RWPE2 (cell line): ENCODE results near the gene SLC6A3.

ENCODE experiments used
- ATAC-seq: fragments of 200-7000 bp; cut with Tn5 transposase; 3 replicates; pipeline ENCODE4 v1.9.1; 2021; ENCODE audit warnings: low read depth
- DNase-seq: peaks from one replicate; pipeline ENCODE4 v3.0.0-alpha.2; 2020; ENCODE audit warnings: low spot score
- H3K27ac ChIP-seq: fragments of 450-650 bp; 2 replicates; pipeline ENCODE4 v1.5.1; 2017; ENCODE audit warnings: mild to moderate bottlenecking; ENCODE audit not compliant: poor library complexity, severe bottlenecking
- H3K27me3 ChIP-seq: fragments of 250-450 bp; sonication (Bioruptor Pico); 2 replicates; pipeline ENCODE4 v1.5.1; 2021; ENCODE audit warnings: mild to moderate bottlenecking, moderate library complexity; ENCODE audit not compliant: insufficient read depth, poor library complexity, severe bottlenecking
- H3K36me3 ChIP-seq: fragments of 250-450 bp; sonication (Bioruptor Pico); 2 replicates; pipeline ENCODE4 v1.5.1; 2020; ENCODE audit warnings: low read depth, mild to moderate bottlenecking, moderate library complexity
- H3K4me1 ChIP-seq: fragments of 250-450 bp; sonication (Bioruptor Pico); 2 replicates; pipeline ENCODE4 v1.5.1; 2021; ENCODE audit warnings: mild to moderate bottlenecking, moderate library complexity; ENCODE audit not compliant: insufficient read depth, poor library complexity, severe bottlenecking
- H3K4me3 ChIP-seq: fragments of 250-450 bp; sonication (Bioruptor Pico); 2 replicates; pipeline ENCODE4 v1.5.1; 2021; ENCODE audit warnings: mild to moderate bottlenecking, moderate library complexity; ENCODE audit not compliant: severe bottlenecking
- H3K9me3 ChIP-seq: fragments of 250-450 bp; sonication (Bioruptor Pico); 2 replicates; pipeline ENCODE4 v1.5.1; 2021; ENCODE audit warnings: mild to moderate bottlenecking, moderate library complexity; ENCODE audit not compliant: severe bottlenecking
- TF ChIP-seq, protein P1 (sequence below): fragments of 450-650 bp; IDR thresholded peaks from one replicate; pipeline ENCODE4 v1.5.1; 2017; ENCODE audit warnings: mild to moderate bottlenecking, moderate library complexity; ENCODE audit not compliant: poor library complexity, severe bottlenecking

SLC6A3 gene

DNA sequence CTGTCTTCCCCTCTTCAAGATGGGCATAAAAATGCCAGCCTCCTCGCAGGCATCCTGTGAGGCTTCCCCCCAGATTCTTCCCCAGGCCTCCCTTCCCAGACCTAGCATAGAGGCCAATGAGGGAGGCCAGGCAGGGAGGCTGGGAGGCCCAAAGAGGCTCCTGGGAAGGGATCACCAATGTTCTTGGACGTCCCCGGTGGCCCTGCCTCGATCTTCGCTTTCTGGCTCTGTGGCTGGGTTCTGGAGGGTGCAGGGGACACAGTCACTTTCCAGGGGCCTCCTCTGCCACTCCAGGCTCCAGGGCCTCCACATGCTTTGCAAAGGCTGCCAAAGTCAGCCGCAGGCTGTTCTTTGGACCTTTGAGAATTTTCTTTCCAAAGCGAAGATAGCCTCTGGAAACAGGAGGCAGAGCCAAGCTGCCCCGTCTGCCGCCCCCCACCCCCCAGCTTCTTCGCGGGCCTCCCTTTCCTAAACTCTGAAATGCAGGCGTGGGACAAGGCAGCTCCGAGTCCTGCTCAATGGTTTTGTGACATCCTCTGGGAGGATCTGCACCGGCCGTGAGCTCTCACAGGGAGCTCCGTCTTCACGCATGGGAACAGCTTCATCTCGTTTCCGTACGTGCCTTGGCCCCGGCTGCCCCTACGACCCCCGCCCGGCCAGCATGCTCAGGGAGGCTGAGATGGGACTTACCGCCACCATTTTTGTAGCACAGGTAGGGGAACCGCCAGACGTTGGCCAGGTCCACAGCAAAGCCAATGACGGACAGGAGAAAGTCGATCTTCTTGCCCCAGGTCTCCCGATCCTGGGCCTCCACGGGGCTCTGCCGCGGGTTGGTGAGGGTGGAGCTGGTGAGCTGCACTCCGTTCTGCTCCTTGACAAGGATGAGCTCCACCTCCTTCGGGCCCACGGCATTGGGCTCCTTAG, 2.8 kb downstream of the SLC6A3 start:
- no peak overlapping the region for H3K4me3 ChIP-seq
- peaks cover 69% of the 10 kb centered on the region for H3K27me3 ChIP-seq

DNA sequence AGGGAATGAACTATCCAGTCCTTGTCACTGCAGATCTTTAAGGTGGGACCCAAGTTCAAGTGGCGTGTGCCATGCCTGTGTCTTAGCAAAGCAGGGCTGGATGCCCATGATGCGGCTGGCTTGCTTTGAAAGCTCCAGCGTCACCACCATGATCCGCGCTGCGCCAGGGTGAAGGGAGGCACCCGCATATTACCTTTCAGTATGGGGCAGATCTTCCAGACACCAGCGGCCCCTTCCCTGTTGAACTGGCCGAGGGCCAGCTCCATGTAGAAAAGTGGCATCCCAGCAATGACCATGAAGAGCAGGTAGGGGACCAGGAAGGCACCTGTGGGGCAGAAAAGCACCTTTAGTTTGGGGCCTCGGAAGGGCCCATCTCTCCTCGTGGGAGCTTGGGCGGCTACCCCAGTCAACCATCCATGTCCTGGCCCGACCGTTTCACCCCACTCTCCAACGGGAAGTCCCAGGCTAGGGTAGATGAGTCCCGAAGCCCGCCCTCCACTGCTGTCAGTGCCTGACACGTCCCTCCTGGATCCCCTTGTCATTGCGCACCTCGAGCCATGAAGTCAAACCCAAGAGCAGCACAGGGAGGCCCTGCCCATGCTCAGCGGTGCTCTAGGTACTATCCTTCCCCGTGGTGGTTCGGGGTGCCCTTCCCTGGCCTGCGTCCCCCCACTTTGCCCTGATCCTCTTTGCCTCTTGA, 3.9 kb downstream of the SLC6A3 start:
- TF ChIP-seq, protein P1, sequence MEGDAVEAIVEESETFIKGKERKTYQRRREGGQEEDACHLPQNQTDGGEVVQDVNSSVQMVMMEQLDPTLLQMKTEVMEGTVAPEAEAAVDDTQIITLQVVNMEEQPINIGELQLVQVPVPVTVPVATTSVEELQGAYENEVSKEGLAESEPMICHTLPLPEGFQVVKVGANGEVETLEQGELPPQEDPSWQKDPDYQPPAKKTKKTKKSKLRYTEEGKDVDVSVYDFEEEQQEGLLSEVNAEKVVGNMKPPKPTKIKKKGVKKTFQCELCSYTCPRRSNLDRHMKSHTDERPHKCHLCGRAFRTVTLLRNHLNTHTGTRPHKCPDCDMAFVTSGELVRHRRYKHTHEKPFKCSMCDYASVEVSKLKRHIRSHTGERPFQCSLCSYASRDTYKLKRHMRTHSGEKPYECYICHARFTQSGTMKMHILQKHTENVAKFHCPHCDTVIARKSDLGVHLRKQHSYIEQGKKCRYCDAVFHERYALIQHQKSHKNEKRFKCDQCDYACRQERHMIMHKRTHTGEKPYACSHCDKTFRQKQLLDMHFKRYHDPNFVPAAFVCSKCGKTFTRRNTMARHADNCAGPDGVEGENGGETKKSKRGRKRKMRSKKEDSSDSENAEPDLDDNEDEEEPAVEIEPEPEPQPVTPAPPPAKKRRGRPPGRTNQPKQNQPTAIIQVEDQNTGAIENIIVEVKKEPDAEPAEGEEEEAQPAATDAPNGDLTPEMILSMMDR = no peak
- DNase-seq (peak; percentile 70), ATAC-seq (no peak)
- Histone ChIP-seq H3K27me3 (peaks cover 58% of the 10 kb centered on the region), H3K27ac (no peak overlapping the region), H3K36me3 (no peaks in the 10 kb centered on the region), H3K4me3 (no peak overlapping the region), H3K4me1 (peaks cover 5% of the 10 kb centered on the region), H3K9me3 (peaks cover 4% of the 10 kb centered on the region)

More for the DNA sequence above, 2.8 kb downstream of the SLC6A3 start:
- TF ChIP-seq, protein P1 = no peak
- Histone ChIP-seq H3K36me3 (no peaks in the 10 kb centered on the region), H3K4me1 (peaks cover 3% of the 10 kb centered on the region), H3K27ac (no peak overlapping the region), H3K9me3 (peaks cover 4% of the 10 kb centered on the region)
- ATAC-seq = no peak
- peak; percentile 51 for DNase-seq

DNA sequence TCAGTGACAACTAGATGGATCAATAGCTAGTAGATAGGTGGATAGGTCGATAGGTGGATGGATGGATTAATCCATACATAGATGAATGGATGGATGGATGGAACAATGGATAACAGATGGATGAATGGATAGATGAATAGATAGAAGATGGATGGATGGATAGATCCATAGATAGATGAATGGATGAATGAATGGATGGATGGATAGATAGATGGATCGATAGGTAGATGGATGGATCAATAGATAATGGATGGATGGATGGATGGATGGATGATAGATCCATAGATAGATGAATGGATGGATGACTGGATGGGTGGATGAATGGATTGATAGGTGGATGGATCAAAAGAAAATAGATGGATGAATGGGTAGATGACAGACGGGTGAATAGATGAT, 5.1 kb downstream of the SLC6A3 start:
- Histone ChIP-seq H3K4me1 (peaks cover 5% of the 10 kb centered on the region), H3K36me3 (no peaks in the 10 kb centered on the region), H3K4me3 (no peak overlapping the region), H3K9me3 (peaks cover 4% of the 10 kb centered on the region), H3K27ac (no peak overlapping the region), H3K27me3 (peaks cover 46% of the 10 kb centered on the region)
- ATAC-seq (no peak), DNase-seq (no peak)
- TF ChIP-seq, protein P1 = no peak

DNA sequence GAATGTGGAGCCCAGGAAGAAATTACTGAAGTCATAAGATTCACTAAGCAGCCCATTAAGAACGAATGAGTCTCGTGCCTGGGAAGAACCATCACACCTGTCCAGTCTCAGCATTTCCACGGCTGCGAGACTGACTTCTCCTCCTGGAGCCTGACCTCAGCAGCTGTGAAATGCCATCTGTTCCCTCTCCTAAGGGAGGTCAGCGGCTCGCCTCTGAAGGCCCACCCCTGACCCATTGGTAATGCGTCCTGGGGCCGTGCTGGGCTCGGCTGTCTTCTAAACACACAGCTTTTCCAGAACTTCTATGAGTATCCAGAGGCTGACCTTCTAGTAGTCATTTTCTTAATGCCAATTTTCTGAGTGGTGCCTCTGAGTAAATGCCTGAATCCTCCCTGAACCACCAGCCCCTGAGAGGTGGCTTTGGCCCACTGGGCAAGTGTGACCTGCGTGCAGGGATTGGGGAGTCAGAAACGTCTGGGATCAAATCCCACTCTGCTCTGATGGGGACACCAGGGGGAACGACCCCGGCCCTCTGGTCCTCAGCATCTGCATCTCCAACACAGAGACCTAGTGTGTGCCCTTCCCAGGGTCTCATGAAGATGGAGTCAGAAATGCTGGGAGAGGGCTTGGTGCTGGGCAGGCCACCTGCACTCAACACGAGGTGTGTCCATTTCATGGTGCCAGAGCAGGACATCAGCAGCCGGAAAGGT, 5.7 kb downstream of the SLC6A3 start:
- TF ChIP-seq, protein P1 = no peak
- Histone ChIP-seq H3K9me3 (peaks cover 4% of the 10 kb centered on the region), H3K27ac (no peak overlapping the region), H3K36me3 (no peaks in the 10 kb centered on the region), H3K4me1 (peaks cover 5% of the 10 kb centered on the region), H3K27me3 (peaks cover 41% of the 10 kb centered on the region), H3K4me3 (no peak overlapping the region)
- ATAC-seq (no peak), DNase-seq (peak; percentile 52)
